Kidney (tissue), 14 donors: ENCODE results near the gene ASMTL. TPM values are rescaled to one million over a fixed set of nuclear protein-coding genes. Genes with fewer than 3 reads are reported as not detected.
"Not testable (repeated sequence)": the region's sequence is repeated elsewhere in the genome, so short reads cannot be mapped to it uniquely, and the experiment has no call there.

Experiments
- DNase-seq, 5 donors: peaks; one replicate each; pipeline ENCODE4 v3.0.0-alpha.2; 2013 to 2020
- FAIRE-seq: peaks from 2 replicates; lab custom pipeline; 2012; peaks lifted over from hg19 to GRCh38; lab: Jason Lieb, UNC
- H3K27ac ChIP-seq, 2 donors: one replicate each; pipeline ENCODE4 v1.7.0; 2013; ENCODE audit warnings: low read depth in 2 of 2, low read length in 2 of 2, inconsistent platforms in 1 of 2
- H3K27me3 ChIP-seq: one replicate; pipeline ENCODE4 v1.7.1; 2013; ENCODE audit warnings: low read length, inconsistent platforms; ENCODE audit not compliant: control insufficient read depth, insufficient read depth
- H3K36me3 ChIP-seq, 3 donors: one replicate each; pipeline versions ENCODE4 v1.7.0 to v1.7.1; 2013; ENCODE audit warnings: low read length in 3 of 3, control low read depth in 1 of 3, inconsistent platforms in 1 of 3; ENCODE audit not compliant: insufficient read depth in 3 of 3, control insufficient read depth in 2 of 3
- H3K4me1 ChIP-seq, 3 donors: one replicate each; pipeline versions ENCODE4 v1.7.0 to v1.7.1; 2013; ENCODE audit warnings: low read length in 3 of 3, inconsistent platforms in 1 of 3, low read depth in 1 of 3; ENCODE audit not compliant: control insufficient read depth in 2 of 3, insufficient read depth in 2 of 3
- H3K4me3 ChIP-seq, 3 donors: one replicate each; pipeline versions ENCODE4 v1.7.0 to v1.8.1; 2013; ENCODE audit warnings: low read length in 3 of 3, control low read depth in 1 of 3, inconsistent platforms in 1 of 3
- H3K9ac ChIP-seq, 3 donors: one replicate each; pipeline versions ENCODE4 v1.7.0 to v1.7.1; 2013; ENCODE audit warnings: low read length in 3 of 3, control low read depth in 1 of 3, inconsistent platforms in 1 of 3
- H3K9me3 ChIP-seq, 3 donors: one replicate each; pipeline versions ENCODE4 v1.7.0 to v1.7.1; 2013; ENCODE audit warnings: low read length in 3 of 3, control low read depth in 1 of 3, inconsistent platforms in 1 of 3; ENCODE audit not compliant: control insufficient read depth in 2 of 3, insufficient read depth in 1 of 3
- CTCF ChIP-seq: IDR thresholded peaks from 3 replicates; pipeline ENCODE4 v1.5.1; 2012; ENCODE audit warnings: mild to moderate bottlenecking, moderate library complexity, borderline replicate concordance; ENCODE audit not compliant: insufficient read depth; ENCODE audit errors: extremely low read depth
- intact Hi-C: fragments of 100-400 bp; cut with DNase I; formaldehyde crosslinking; loops from one replicate; pipeline ENCODE4 v1.11.1; 2022
- polyA plus RNA-seq: library from polyadenylated mRNA; stranded (reverse); fragments of 350-450 nt; fragmentation: Illumina TruSeq; extraction: RNeasy Lipid Tissue Mini Kit (QIAGEN cat#74804); gene quantifications from one replicate; pipeline ENCODE4 v1.2.3, GENCODE V29; 2014; ENCODE audit warnings: low read depth, low replicate concordance; ENCODE audit not compliant: insufficient read depth
- total RNA-seq: library from RNA; stranded (reverse); fragmentation: NEBNext Ultra II Directional; extraction: Animal tissue kit (Norgen Biotek cat#: 25700); gene quantifications from one replicate; pipeline ENCODE4 v1.2.1, GENCODE V29; 2021
- donor health status: control.
- donor health status: control.
- donor health status: control.
- donor health status: control.
- donor health status: control.
- donor health status: DM: yes; HTN: yes; CAD: no.
- donor health status: Normal renal cell carcinoma (clear cell type).

The ASMTL gene
- total and polyA plus RNA-seq, 2 donors from 2014 or later = 29.9 to 33.3 TPM

- Histone ChIP-seq H3K36me3 (peaks cover 0 to 12% (median 5%) of the 10 kb centered on the region in 3 donors), H3K4me1 (no peaks in the 10 kb centered on the region), H3K27me3 (no peaks in the 10 kb centered on the region), H3K9ac (no peak overlapping the region), H3K4me3 (no peak overlapping the region), H3K9me3 (no peaks in the 10 kb centered on the region), H3K27ac (no peak overlapping the region)
- TF ChIP-seq CTCF = no peak
- intact Hi-C loops = no loop called here
- FAIRE-seq (no peak), DNase-seq (peak in 2 of 5 donors; percentile 60 to 63)
Measured at GRCh38 chrX:1380672-1381233, 72.0 kb downstream of the ASMTL start.

GRCh38 chrX:1378306-1378759 is 74.4 kb downstream of the ASMTL start:
- intact Hi-C loops = no loop called here
- no peak overlapping the region for H3K9ac ChIP-seq
- FAIRE-seq (no peak), DNase-seq (peak in 2 of 5 donors; percentile 47 to 73)
- no peaks in the 10 kb centered on the region for H3K9me3 ChIP-seq
- no peaks in the 10 kb centered on the region for H3K36me3 ChIP-seq
- no peak overlapping the region for H3K4me3 ChIP-seq
- no peak overlapping the region for H3K27ac ChIP-seq
- no peak for TF ChIP-seq CTCF
- no peaks in the 10 kb centered on the region for H3K27me3 ChIP-seq
- no peaks in the 10 kb centered on the region for H3K4me1 ChIP-seq

GRCh38 chrX:1368385-1368698 is 84.4 kb downstream of the ASMTL start:
- FAIRE-seq (no peak), DNase-seq (no peak)
- Histone ChIP-seq H3K27ac (no peak overlapping the region), H3K9me3 (no peaks in the 10 kb centered on the region), H3K4me3 (no peak overlapping the region), H3K9ac (no peak overlapping the region), H3K27me3 (no peaks in the 10 kb centered on the region), H3K36me3 (no peaks in the 10 kb centered on the region), H3K4me1 (no peaks in the 10 kb centered on the region)
- TF ChIP-seq CTCF = no peak
- intact Hi-C loops = no loop called here

- H3K27ac ChIP-seq, intact Hi-C loops, H3K4me3 ChIP-seq, H3K4me1 ChIP-seq, H3K9ac ChIP-seq, H3K36me3 ChIP-seq, FAIRE-seq, H3K27me3 ChIP-seq, H3K9me3 ChIP-seq: not testable (repeated sequence)
- DNase-seq = peak in 1 of 5 donors; percentile 7
Measured at GRCh38 chrX:1366363-1366762, 86.3 kb downstream of the ASMTL start.
